8988T (cell line): Measurements from ENCODE around the gene SH2D1A.
"Not testable (repeated sequence)": the region's sequence is repeated elsewhere in the genome, so short reads cannot be mapped to it uniquely, and the experiment has no call there.

Experiments used
- DNase-seq: peaks from one replicate; pipeline ENCODE4 v3.0.0; 2011

The SH2D1A gene

DNA sequence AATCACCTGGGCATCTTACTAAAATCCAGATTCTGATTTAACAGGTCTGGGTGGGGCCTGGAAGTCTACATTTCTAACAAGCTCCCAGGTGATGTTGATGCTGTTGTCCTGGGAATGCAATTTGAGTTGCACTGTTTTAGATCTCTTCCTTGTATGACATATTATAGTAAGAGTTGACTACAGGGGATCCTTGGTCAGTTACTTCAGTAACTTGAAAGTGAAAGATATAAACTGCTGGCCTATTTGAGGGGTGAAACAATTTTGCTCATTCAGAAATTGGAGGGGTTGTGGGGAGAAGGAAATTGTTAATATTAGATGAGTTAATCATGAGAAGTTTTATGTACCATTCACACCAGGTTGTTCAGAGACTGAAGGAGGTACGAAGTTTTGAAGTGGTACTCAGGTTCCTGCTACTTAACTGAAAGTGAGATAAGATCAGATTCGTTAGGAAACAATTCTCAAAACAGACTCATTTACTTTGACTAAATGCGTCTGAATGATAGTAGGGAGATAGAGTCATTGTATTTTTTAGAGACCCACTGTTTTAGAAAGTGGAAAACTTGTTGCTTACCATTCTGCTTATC, 12.5 kb downstream of the SH2D1A start:
- DNase-seq = no peak

GRCh38 chrX:124362072-124362471, 15.7 kb downstream of the SH2D1A start:
- DNase-seq = no peak

GRCh38 chrX:124362761-124363160, 16.4 kb downstream of the SH2D1A start:
- DNase-seq = no peak

DNA sequence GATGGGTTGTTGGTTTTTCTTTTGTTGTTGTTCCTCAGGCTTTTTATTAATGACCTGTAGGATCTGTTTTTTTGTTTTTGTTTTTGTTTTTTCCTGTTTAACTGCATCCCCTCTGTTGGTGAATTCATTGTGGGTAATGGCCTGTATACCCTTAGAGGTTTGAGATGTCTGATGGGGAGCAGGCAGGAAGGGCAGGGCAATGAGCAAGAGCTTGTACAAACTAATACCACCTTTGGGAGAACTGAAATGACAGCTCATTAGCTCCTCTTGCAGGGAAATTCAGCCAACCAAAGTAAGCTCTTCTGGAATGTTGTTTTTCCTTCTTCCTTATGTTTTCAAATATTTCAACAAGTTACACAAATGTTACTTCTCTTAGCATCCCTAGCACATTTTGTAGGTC, 23.4 kb downstream of the SH2D1A start:
- no peak for DNase-seq

DNA sequence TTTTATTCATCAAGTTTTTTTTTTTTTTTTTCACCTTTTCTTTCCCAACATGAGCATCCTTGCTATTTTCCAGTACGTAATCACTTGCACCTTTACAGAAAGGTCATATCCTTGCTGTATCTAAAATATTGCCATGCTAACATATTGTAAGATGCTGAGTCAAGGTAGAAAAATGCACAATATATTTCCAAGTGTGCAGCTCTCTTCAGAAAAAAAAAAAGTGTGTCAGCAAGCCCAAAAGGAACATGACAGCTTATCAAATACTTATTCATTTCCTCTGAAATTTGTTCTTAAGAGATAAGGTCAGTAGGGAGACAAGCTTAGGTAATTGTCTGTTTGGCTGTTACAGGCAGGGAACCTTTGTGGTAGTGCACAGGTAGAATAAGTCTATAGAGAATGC, 27.0 kb downstream of the SH2D1A start:
- no peak for DNase-seq

DNA sequence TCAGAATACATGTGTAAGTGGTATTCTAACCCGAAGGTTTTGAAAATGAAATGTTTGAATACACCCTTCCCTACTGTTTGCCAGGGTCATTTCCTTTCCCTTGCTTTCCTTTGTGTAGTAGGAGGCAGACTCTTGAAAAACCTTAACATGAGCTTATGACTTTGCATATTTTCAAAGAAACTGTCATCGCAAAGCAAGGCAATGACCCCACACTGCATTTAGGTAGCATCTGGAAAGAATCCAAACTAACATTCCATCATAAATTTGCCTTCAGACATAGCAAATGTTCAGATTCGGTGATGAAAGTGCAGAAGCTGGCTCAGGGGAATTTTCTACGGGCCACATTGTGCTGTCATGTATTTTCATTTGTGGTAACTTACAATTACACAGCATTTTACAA, 32.3 kb downstream of the SH2D1A start:
- DNase-seq = no peak

- DNase-seq = no peak
Observed at GRCh38 chrX:124383354-124383753, 37.0 kb downstream of the SH2D1A start.

- no peak for DNase-seq
Observed at GRCh38 chrX:124386401-124386800, 40.0 kb downstream of the SH2D1A start.

- no peak for DNase-seq
Observed at GRCh38 chrX:124388562-124388961, 42.2 kb downstream of the SH2D1A start.

GRCh38 chrX:124392794-124393193, 46.4 kb downstream of the SH2D1A start:
- DNase-seq = no peak

DNA sequence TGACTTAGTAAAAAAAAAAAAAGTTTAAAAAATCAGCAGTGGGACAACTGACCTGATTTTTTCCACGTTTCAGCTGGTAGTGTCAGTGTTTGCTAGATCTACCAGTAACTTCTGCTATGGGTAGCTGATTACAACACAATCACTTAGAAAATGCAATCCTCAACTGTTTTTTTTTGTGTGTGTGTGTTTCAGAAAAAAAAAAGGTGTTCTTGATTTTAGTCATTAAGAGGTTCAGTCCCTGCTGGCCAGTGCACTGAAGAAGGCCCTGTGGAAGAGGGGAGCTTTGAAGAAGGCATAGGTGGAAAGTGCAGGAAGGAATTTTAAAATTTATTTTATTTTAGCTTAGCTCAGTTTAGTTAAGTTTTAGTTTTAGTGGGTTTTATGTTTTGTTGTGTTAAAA, 46.9 kb downstream of the SH2D1A start:
- DNase-seq = no peak

- DNase-seq = no peak
Observed at GRCh38 chrX:124393659-124394058, 47.3 kb downstream of the SH2D1A start.

DNA sequence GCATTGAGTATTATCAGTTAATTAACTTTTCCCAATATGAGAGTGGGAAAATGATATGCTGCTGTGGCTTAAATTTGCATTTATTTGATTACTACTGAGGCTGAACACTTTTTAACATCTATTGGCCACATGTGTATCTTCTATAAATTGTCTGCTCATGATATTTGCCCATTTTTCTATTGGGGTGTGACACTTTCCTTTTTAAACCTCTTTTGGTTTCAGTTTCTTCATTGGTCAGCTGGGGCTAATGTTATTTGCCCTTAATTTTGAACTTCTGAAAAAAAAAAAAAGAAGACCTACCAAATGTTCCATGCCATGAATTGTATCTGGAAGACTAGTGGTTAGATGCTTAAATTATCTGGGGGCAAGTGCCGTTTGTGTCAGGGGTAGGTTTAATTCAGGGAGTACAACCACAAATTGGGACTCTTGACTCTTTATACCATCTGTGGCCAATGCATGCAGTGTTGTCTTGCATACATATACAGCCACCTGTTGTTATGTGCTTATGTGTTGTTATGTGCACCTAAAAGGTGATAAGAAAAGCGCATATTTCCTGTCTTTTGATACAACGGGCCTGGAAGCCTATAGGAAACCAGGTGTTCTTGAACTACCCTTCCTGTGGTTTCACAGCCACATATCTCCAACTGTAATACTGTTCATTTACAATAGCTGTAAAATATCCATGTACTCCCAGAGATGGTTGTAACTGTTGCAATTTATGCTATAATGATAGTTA, 49.0 kb downstream of the SH2D1A start:
- DNase-seq = no peak

DNA sequence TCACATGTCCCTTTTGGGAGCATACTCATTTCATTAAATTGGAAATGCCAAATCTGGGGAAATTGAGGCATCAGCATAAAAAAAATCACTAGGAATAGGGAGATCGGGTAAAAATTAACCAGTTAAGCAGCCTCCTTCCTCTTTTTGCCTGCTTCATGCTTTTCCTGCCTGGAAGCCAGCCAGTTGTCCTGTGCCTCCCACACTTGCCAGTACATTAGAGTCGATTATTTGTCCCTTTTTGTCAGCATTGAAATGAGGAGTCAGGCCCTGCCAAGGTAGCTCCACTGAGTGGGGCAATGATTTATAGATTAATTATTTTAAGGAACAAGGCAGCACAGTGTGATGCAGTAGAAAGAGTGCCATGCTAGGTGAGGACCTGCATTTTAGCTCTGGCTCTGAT, 55.3 kb downstream of the SH2D1A start:
- no peak for DNase-seq

DNA sequence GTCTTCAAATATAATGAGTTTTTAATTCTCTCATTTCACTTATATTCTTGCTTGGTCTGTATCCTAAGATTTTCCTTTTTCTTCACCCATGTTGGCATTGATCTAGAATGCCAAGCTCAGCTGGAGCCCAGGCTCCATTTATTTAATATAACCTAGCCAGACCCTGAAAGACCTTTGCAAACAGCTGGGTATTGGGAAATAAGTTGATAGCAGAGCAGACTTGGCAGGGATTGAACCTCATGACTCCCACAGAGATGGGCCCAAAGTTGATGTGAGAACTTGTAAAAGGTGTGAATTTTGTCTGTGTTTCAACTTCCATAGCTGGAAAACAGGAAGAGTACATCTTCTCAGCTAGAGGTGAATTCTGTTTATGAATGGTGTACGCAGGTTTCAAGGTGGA, 59.5 kb downstream of the SH2D1A start:
- DNase-seq = no peak

GRCh38 chrX:124406294-124407014, 60.1 kb downstream of the SH2D1A start:
- DNase-seq = peak; percentile 38

DNA sequence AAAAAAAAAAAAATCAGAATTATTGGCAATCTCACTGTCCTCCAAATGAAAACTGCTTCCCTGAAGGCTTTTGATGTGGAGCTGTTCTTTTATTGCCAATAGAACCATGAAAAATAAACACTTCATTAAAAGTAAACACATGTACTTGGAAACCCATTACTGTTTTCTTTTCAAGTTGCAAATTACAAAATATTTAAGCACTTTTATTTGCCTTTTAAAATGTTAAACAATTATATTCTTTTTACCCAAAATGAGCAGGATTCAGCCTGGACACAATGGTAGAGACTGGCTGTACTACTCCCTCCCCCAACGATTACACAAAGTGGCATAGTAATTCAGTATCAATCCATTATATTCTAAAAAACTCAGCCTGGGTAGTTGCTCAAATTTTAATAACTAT, 60.9 kb downstream of the SH2D1A start:
- DNase-seq = no peak

DNA sequence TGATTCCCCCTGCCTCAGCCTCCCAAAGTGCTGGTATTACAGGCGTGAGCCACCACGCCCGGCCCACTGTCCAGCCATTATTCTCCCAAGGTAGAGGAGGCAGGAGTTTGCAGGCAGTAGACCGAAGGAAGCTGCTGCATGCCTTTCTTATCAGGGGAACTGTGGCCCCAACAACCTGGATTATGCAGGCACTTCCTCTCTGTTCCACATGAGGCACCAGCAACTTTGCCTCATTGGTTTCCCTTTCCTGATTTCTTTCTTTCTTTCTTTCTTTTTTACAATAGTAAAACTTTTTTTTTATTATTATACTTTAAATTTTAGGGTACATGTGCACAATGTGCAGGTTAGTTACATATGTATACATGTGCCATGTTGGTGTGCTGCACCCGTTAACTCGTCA, 62.0 kb downstream of the SH2D1A start:
- not testable (repeated sequence) for DNase-seq

GRCh38 chrX:124413244-124413643, 66.9 kb downstream of the SH2D1A start:
- no peak for DNase-seq

DNA sequence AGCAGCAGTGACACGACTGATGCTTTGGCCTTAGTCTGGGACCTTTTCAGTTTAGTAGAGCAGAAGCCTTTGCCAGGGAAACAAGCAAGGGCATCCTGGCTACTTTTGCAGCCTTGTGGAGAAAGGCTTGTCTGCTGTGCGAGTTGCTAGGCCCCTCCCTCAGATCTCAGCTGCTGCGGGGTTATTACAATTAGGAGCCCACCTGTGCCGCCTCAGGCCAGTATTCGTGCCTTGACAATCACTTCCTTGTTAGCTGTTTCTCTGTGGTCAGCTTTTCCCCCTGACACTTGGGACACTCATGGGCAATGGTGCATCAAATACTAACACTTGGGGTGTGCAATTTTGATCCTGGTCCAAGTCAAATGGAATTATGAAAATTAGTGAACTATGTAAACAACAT, 67.9 kb downstream of the SH2D1A start:
- no peak for DNase-seq

GRCh38 chrX:124415115-124415800, 68.9 kb downstream of the SH2D1A start:
- DNase-seq = no peak

DNA sequence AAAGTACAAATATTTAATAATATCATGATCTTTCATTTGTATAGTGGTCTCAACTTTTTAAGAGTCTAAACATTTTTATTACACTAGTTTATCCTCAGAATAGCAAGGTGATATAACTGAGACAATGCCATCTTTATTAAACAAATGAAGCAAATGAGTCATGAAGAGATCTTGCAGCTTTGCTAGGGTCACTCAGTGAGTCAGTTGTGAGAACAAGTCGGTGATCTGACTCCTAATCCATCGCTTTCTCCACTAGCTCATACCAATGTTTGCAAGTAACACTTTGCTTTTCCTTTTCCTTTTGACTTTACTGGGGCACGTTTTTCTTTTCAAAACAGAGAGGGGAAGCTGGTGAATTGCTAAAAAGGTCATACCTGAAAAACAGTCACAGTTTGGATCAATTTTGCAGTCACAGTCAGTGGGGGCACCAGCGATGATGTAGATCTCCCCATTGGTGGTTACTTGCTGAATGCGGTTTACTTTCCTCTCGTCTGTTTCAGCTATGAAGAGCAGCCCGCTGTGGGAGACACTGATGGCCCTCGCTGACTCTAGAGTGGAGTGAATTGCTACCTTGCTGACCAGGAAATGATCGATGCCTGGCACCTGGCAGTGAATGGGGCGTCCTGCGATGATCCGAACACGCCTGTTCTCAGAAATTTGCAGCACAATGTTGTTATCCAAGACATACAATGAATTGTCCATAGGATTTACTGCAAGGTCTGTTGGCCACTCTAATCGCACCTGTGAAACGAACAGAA, 75.7 kb downstream of the SH2D1A start:
- DNase-seq = no peak
